Lower leg skin (tissue), 3 donors: Measurements from ENCODE around the gene MAN1C1.

Experiments used
- CTCF ChIP-seq, 3 donors: fragments of 450-650 bp; IDR thresholded peaks; one replicate each; pipeline ENCODE4 v1.5.1; 2016; ENCODE audit warnings: antibody characterized with exemption in 3 of 3, mild to moderate bottlenecking in 3 of 3, moderate library complexity in 2 of 3
- POLR2A ChIP-seq, 2 donors: fragments of 450-650 bp; IDR thresholded peaks; one replicate each; pipeline ENCODE4 v1.6.1; 2016 to 2017; ENCODE audit warnings: antibody characterized with exemption in 2 of 2, mild to moderate bottlenecking in 1 of 2, moderate library complexity in 1 of 2

GRCh38 chr1:25685211-25685750 lies 68.7 kb downstream of the MAN1C1 start:
- TF ChIP-seq CTCF (IDR thresholded peaks at IDR 0.05) = no peak
- no peak for TF ChIP-seq POLR2A (IDR thresholded peaks at IDR 0.05)
